Ectodermal cell (in vitro differentiated cells): ENCODE results near the gene UFC1.

Source experiments
- H3K27ac ChIP-seq: 2 replicates; pipeline ENCODE4 v1.7.0; 2013; ENCODE audit warnings: mild to moderate bottlenecking, low read depth, low read length; ENCODE audit not compliant: insufficient read depth, poor library complexity, severe bottlenecking
- H3K27me3 ChIP-seq: 2 replicates; pipeline ENCODE4 v1.7.0; 2013; ENCODE audit warnings: mild to moderate bottlenecking, low read length; ENCODE audit not compliant: insufficient read depth, control insufficient read depth, poor library complexity, severe bottlenecking
- H3K36me3 ChIP-seq: one replicate; pipeline ENCODE4 v1.7.0; 2013; ENCODE audit warnings: low read length; ENCODE audit not compliant: control insufficient read depth, insufficient read depth
- H3K4me1 ChIP-seq: one replicate; pipeline ENCODE4 v1.7.0; 2013; ENCODE audit warnings: low read length; ENCODE audit not compliant: control insufficient read depth, insufficient read depth
- H3K4me3 ChIP-seq: 2 replicates; pipeline ENCODE4 v1.7.0; 2013; ENCODE audit warnings: low read depth, low read length, control low read depth; ENCODE audit not compliant: insufficient read depth
- H3K9me3 ChIP-seq: 2 replicates; pipeline ENCODE4 v1.7.0; 2013; ENCODE audit warnings: mild to moderate bottlenecking, low read length, moderate library complexity; ENCODE audit not compliant: control insufficient read depth
- WGBS, 2 experiments: methylation state at CpG; one replicate each; pipeline ENCODE4 v1.1.7; 2013; ENCODE audit warnings: missing lambda C conversion rate in 2 of 2; 5-methylcytosine and 5-hydroxymethylcytosine counted together

The UFC1 gene

DNA sequence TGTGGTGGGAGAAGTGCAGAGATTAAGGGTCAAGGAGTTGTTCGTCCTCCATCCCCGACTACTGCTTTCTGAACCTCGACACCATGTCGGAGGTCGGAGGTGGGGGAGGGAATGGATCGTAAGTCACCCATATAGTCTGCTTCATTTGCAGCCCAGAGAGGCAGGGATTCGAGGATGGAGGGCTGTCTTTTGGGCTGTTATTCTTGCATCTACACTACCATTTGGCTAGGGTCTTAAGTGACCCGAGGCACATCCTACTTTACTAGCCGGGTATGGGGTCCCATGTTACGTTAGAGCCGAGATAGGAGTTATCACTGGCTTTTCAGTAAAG lies 6.1 kb downstream of the UFC1 start:
- Histone ChIP-seq H3K4me3 (peak overlapping the region; percentile 84), H3K4me1 (no peaks in the 10 kb centered on the region), H3K27me3 (no peaks in the 10 kb centered on the region), H3K9me3 (no peaks in the 10 kb centered on the region), H3K27ac (no peak overlapping the region), H3K36me3 (peaks cover 28% of the 10 kb centered on the region)
- WGBS, 2 experiments, result 16 to 19% methylated on average over 11 of the region's 11 CpGs

DNA sequence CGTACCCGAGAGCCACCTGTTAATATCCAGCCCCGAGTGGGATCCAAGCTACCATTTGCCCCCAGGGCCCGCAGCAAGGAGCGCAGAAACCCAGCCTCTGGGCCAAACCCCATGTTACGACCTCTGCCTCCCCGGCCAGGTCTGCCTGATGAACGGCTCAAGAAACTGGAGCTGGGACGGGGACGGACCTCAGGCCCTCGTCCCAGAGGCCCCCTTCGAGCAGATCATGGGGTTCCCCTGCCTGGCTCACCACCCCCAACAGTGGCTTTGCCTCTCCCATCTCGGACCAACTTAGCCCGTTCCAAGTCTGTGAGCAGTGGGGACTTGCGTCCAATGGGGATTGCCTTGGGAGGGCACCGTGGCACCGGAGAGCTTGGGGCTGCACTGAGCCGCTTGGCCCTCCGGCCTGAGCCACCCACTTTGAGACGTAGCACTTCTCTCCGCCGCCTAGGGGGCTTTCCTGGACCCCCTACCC lies 6.9 kb downstream of the UFC1 start:
- Histone ChIP-seq H3K4me1 (no peaks in the 10 kb centered on the region), H3K9me3 (no peaks in the 10 kb centered on the region), H3K36me3 (peaks cover 28% of the 10 kb centered on the region), H3K4me3 (no peak overlapping the region), H3K27me3 (no peaks in the 10 kb centered on the region), H3K27ac (no peak overlapping the region)
- 96 to 97% methylated on average over 22 of the region's 22 CpGs for WGBS, 2 experiments

DNA sequence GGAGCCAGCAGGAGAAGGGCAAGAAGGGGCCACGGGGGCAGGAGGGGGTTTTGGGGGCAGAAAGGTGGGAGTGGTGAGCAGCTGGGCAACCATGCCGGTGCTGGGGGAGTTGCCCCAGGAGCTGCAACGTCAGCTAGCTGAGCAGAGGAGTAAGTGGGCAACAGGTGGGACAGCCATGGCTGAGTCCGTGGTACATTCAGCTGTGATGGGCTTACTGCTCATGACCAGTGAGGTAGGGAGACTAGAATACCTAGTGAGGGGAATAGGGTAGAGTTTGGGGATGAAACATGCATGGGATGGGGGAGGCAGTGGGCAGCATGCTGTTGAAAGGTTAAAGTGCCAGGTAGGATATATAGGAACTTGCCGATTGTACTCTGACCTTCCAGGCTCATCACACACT lies 7.9 kb downstream of the UFC1 start:
- peaks cover 28% of the 10 kb centered on the region for H3K36me3 ChIP-seq
- H3K4me3 ChIP-seq, result no peak overlapping the region
- no peaks in the 10 kb centered on the region for H3K27me3 ChIP-seq
- H3K27ac ChIP-seq, result no peak overlapping the region
- no peaks in the 10 kb centered on the region for H3K4me1 ChIP-seq
- WGBS, 2 experiments, result 94 to 96% methylated on average over 5 of the region's 5 CpGs
- H3K9me3 ChIP-seq, result no peaks in the 10 kb centered on the region

DNA sequence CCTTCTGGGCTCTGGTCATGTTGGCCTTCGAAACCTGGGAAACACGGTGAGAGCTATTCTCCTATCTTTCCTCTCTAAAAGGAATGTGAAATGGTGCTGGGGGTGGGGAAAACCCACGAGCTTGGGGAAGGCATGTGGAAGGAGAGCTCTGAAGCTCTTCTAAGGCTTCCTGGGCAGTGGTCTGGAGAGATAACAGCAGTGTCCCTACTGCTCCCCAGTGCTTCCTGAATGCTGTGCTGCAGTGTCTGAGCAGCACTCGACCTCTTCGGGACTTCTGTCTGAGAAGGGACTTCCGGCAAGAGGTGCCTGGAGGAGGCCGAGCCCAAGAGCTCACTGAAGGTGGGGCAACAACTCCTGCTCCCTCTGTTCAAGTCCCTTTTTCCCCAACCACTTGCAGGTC lies 8.3 kb downstream of the UFC1 start:
- H3K4me1 ChIP-seq, result no peaks in the 10 kb centered on the region
- WGBS, 2 experiments, result 92 to 94% methylated on average over 7 of the region's 7 CpGs
- no peak overlapping the region for H3K27ac ChIP-seq
- no peaks in the 10 kb centered on the region for H3K9me3 ChIP-seq
- H3K4me3 ChIP-seq, result no peak overlapping the region
- H3K27me3 ChIP-seq, result no peaks in the 10 kb centered on the region
- H3K36me3 ChIP-seq, result peaks cover 28% of the 10 kb centered on the region

DNA sequence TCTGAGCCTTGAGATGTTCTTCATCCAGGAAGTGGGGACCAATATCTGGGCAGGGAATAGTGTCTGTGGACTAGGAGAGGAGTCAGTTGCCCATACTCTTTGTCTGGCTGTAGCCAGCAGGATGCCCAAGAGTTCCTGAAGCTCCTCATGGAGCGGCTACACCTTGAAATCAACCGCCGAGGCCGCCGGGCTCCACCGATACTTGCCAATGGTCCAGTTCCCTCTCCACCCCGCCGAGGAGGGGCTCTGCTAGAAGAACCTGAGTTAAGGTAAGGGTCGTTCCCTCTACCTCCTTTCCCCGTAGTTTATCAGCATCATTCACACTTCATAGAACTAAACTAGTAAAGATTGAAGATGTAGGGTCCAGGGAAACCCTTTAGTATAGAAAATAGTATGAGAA lies 9.0 kb downstream of the UFC1 start:
- Histone ChIP-seq H3K4me1 (no peaks in the 10 kb centered on the region), H3K27me3 (no peaks in the 10 kb centered on the region), H3K9me3 (no peaks in the 10 kb centered on the region), H3K27ac (no peak overlapping the region), H3K36me3 (peaks cover 25% of the 10 kb centered on the region), H3K4me3 (no peak overlapping the region)
- 94% methylated on average over 9 to 10 of the region's 10 CpGs for WGBS, 2 experiments

DNA sequence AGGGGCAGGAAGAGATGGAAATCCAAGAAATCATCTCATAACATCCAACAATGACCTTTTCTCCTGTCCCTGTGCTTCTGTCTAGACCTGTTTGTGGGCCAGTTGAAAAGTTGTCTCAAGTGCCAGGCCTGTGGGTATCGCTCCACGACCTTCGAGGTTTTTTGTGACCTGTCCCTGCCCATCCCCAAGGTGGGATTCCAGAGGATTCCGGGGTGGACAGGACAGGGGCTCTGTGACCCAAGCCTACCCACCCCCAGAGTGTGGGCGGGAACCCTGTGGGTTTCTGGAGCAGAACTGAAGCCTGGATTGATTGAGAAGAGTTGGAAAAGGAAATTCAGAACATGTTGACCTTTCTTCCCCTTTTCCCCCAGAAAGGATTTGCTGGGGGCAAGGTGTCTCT lies 10.0 kb downstream of the UFC1 start:
- 96% methylated on average over 5 of the region's 5 CpGs for WGBS, 2 experiments
- H3K4me1 ChIP-seq, result no peaks in the 10 kb centered on the region
- H3K9me3 ChIP-seq, result no peaks in the 10 kb centered on the region
- no peaks in the 10 kb centered on the region for H3K27me3 ChIP-seq
- no peak overlapping the region for H3K27ac ChIP-seq
- H3K36me3 ChIP-seq, result peaks cover 18% of the 10 kb centered on the region
- H3K4me3 ChIP-seq, result no peak overlapping the region

DNA sequence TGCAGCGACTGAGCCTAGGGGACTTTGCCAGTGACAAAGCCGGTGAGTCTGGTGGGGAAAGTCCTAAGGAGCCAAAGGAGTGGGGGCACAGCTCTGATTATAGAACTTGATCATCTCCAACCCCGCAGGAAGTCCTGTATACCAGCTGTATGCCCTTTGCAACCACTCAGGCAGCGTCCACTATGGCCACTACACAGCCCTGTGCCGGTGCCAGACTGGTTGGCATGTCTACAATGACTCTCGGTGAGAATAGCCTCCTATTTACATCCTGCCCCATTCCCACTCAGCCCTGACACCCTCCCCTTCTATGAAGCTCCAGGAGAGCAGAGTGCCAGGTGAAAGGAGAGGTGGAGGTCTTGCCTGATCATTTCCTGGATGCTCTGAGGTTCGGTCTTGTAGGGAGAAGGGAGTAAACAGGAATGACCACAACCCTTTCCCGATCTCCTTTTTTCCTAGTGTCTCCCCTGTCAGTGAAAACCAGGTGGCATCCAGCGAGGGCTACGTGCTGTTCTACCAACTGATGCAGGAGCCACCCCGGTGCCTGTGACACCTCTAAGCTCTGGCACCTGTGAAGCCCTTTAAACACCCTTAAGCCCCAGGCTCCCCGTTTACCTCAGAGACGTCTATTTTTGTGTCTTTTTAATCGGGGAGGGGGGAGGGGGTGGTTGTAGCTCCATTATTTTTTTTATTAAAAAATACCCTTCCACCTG lies 11.3 kb downstream of the UFC1 start:
- peak overlapping the region; percentile 90 for H3K4me3 ChIP-seq
- WGBS, 2 experiments, result 92% methylated on average over 11 of the region's 14 CpGs
- H3K9me3 ChIP-seq, result no peaks in the 10 kb centered on the region
- no peaks in the 10 kb centered on the region for H3K27me3 ChIP-seq
- H3K4me1 ChIP-seq, result no peaks in the 10 kb centered on the region
- H3K36me3 ChIP-seq, result peaks cover 18% of the 10 kb centered on the region
- peak overlapping the region; percentile 92 for H3K27ac ChIP-seq

DNA sequence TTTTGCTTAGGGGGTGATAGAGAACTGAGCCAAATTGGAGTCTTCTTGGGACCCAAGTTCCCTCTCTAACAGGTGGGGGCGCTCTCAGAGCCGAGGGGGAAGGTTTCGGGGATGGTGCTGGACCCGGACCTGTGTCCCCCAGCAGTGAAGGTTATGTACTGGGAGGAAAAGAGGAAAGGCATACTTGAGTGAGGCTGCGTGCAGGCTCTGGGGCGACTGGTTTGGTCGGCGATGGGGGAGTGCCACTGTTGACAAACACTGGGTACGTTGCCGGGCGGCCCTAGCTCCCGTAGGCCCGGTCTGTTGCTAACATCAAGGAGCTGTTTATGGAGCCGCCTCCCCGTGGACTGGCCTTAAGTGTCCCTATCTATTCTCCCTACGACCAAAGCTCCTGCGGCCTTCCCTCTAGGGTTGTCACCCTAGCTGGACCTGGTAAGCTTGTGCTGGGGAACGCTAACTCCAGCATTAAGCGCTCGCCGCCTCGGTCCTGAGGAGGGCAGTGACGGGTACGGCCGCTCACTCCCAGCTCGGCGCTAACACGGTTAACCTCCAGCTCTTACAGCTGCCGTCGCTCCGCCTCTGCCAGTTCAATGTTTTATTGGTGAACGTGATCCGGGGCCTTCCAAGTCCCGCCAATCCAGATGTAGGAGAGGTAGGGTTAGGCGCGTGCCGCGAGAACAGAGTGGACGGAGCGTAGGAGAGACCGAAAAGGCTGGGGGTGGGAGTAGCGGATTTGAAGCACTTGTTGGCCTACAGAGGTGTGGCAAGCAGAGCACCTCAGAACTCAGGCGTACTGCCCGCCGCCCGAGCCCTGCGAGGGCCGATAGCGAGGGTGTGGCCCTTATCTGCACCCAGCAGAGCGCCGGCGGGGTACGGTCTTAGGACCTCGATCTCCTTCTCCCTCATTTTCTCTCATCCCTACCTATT lies 12.2 kb downstream of the UFC1 start, which contains the start of gene PPOX:
PPOX (plus strand) TSS at position 685 of the 927 bp plus-strand sequence. CDS start 422 bp downstream, outside the sequence.
- peaks cover 18% of the 10 kb centered on the region for H3K36me3 ChIP-seq
- H3K4me1 ChIP-seq, result no peaks in the 10 kb centered on the region
- peak within 1 kb of the TSS; percentile 90 for H3K4me3 ChIP-seq
- H3K9me3 ChIP-seq, result no peaks in the 10 kb centered on the region
- no peaks in the 10 kb centered on the region for H3K27me3 ChIP-seq
- H3K27ac ChIP-seq, result peak within 1 kb of the TSS; percentile 92
- WGBS, 2 experiments, result 0% methylated on average over 54 of the region's 54 CpGs

DNA sequence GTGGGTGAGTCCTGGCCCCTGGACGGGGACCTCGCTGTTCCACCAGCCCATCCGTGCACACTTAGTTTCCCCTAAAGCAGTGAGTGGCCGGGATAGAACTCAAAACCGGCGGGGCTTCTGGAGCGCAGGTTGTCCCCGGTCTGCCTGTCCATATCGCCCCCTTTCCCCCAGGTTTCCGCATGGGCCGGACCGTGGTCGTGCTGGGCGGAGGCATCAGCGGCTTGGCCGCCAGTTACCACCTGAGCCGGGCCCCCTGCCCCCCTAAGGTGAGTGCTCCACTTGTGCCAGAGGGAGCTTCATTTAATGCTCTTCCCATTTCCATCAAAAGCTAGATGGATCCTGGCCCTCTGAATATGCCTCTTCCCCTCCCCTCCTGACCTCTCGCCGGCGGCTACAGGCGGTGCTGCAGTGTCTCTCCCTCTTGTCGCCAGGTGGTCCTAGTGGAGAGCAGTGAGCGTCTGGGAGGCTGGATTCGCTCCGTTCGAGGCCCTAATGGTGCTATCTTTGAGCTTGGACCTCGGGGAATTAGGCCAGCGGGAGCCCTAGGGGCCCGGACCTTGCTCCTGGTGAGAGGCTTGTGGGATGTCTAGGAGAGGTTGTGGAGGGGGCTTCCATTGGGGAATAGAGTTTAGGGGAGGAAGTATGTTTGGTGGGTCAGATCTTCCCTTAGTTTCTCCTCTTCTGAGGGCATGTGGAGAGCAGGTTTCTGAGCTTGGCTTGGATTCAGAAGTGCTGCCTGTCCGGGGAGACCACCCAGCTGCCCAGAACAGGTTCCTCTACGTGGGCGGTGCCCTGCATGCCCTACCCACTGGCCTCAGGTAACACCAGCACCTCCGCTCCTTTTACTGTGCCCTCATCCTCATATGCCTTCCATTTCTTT lies 13.1 kb downstream of the UFC1 start:
- peak overlapping the region; percentile 92 for H3K27ac ChIP-seq
- no peaks in the 10 kb centered on the region for H3K27me3 ChIP-seq
- peak overlapping the region; percentile 90 for H3K4me3 ChIP-seq
- peaks cover 20% of the 10 kb centered on the region for H3K36me3 ChIP-seq
- WGBS, 2 experiments, result 9% methylated on average over 33 of the region's 33 CpGs
- H3K9me3 ChIP-seq, result no peaks in the 10 kb centered on the region
- no peaks in the 10 kb centered on the region for H3K4me1 ChIP-seq
